H1 (cell line): ENCODE results near the gene NSUN6. TPM values are rescaled to one million over a fixed set of nuclear protein-coding genes. Genes with fewer than 3 reads are reported as not detected.

Source experiments
- CHD2 ChIP-seq: IDR thresholded peaks from 2 replicates; pipeline ENCODE4 v1.6.1; 2012; ENCODE audit warnings: low read length, improper control_type of control experiment
- CHD7 ChIP-seq: fragments of 300-600 bp; sonication (generic); IDR thresholded peaks from 2 replicates; pipeline ENCODE4 v1.7.1; 2012; ENCODE audit warnings: low read length, moderate library complexity, mild to moderate bottlenecking, inconsistent platforms; ENCODE audit not compliant: insufficient replicate concordance
- KDM4A ChIP-seq: IDR thresholded peaks from one replicate; pipeline ENCODE4 v1.7.1; 2012; ENCODE audit warnings: low read depth, mild to moderate bottlenecking, moderate library complexity, low read length, inconsistent platforms; ENCODE audit not compliant: severe bottlenecking
- KDM5A ChIP-seq: fragments of 200-600 bp; IDR thresholded peaks from 2 replicates; pipeline ENCODE4 v1.7.1; 2012; ENCODE audit warnings: mild to moderate bottlenecking, low read length, inconsistent platforms, mixed read lengths
- MAX ChIP-seq: IDR thresholded peaks from 2 replicates; pipeline ENCODE4 v1.6.1; 2012; ENCODE audit warnings: inconsistent platforms
- POLR2A ChIP-seq, 2 experiments: IDR thresholded peaks; 1 replicate in 1 of 2; 2 replicates in 1 of 2; pipeline ENCODE4 v1.6.1; 2011; ENCODE audit warnings: low read depth in 2 of 2, low read length in 2 of 2, mild to moderate bottlenecking in 2 of 2; ENCODE audit errors: control extremely low read depth in 1 of 2
- POU5F1 ChIP-seq: IDR thresholded peaks from 2 replicates; pipeline ENCODE4 v1.6.1; 2011; ENCODE audit warnings: low read depth, mild to moderate bottlenecking, low read length, moderate library complexity
- RBBP5 ChIP-seq: IDR thresholded peaks from 2 replicates; pipeline ENCODE4 v1.7.1; 2012; ENCODE audit warnings: low read depth, mild to moderate bottlenecking, inconsistent platforms, low read length, moderate library complexity, borderline replicate concordance
- RNF2 ChIP-seq: fragments of 200-900, 300-1000 bp; sonication (generic); IDR thresholded peaks from 2 replicates; pipeline ENCODE4 v1.7.1; 2016; ENCODE audit warnings: borderline replicate concordance, low read depth, mild to moderate bottlenecking, antibody characterized with exemption, low read length; ENCODE audit not compliant: poor library complexity, severe bottlenecking; ENCODE audit errors: missing control alignments
- SRF ChIP-seq: IDR thresholded peaks from 2 replicates; pipeline ENCODE4 v1.6.1; 2011; ENCODE audit warnings: mild to moderate bottlenecking, low read depth, low read length, moderate library complexity
- SUZ12 ChIP-seq: fragments of 200-600 bp; sonication (generic); IDR thresholded peaks from 2 replicates; pipeline ENCODE4 v1.6.1; 2012; ENCODE audit warnings: mild to moderate bottlenecking, inconsistent platforms, low read length, moderate library complexity, mixed read lengths
- TEAD4 ChIP-seq: IDR thresholded peaks from 2 replicates; pipeline ENCODE4 v1.6.1; 2012; ENCODE audit warnings: low read depth, low read length, inconsistent platforms, mixed read lengths
- polyA plus RNA-seq, 7 experiments: library from polyadenylated mRNA; depleted of rRNA in 3 of 7; stranded (reverse) in 5 of 7; unstranded in 2 of 7; fragments of >200 nt in 5 of 7; fragments of 200-250 nt in 2 of 7; gene quantifications; 1 replicate in 5 of 7; 2 replicates in 1 of 7; 4 replicates in 1 of 7; pipeline versions ENCODE4 v1.2.1 to v1.2.3, GENCODE V29; 2011 to 2013; ENCODE audit warnings: missing spikeins in 2 of 7, mixed read lengths in 2 of 7
- total RNA-seq: library from RNA; stranded (reverse); fragmentation: NEBNext Ultra II Directional; extraction: Animal tissue kit (Norgen Biotek cat#: 25700); gene quantifications from 2 replicates; pipeline ENCODE4 v1.2.1, GENCODE V29; 2021

Gene NSUN6
- total and polyA plus RNA-seq, 2 of the 8 experiments (the other 6 are each of a cell fraction or from before 2014, with no cell fraction given): 5.9 to 14.4 TPM

GRCh38 chr10:18647945-18648344, 3.4 kb downstream of the NSUN6 start (continued):
- TF ChIP-seq CHD7 (no peak), SRF (no peak), MAX (no peak), TEAD4 (no peak), CHD2 (no peak), SUZ12 (no peak), KDM4A (no peak), RBBP5 (no peak), POLR2A (IDR thresholded peaks at IDR 0.05; ENCODE audit: control extremely low read depth in 1 of 2, low read depth in 2 of 2, low read length in 2 of 2) (no peak), RNF2 (no peak), POU5F1 (no peak), KDM5A (no peak)
